Right atrium auricular region (tissue), 2 donors: ENCODE measurements around the gene NAT9. TPM values are rescaled to one million over a fixed set of nuclear protein-coding genes. Genes with fewer than 3 reads are reported as not detected.

ENCODE experiments used
- DNase-seq: peaks from one replicate; pipeline ENCODE4 v3.0.0-alpha.2; 2019; ENCODE audit warnings: low spot score
- H3K27ac ChIP-seq, 2 donors: fragments of 200-600 bp; sonication (generic); 1 replicate in 1 of 2; 2 replicates in 1 of 2; pipeline ENCODE4 v1.5.1; 2016 to 2019
- H3K27me3 ChIP-seq, 2 donors: fragments of 200-600 bp; sonication (generic); one replicate each; pipeline versions ENCODE4 v1.5.1 to v1.6.0; 2017 to 2019
- H3K36me3 ChIP-seq: fragments of 200-600 bp; sonication (generic); one replicate; pipeline ENCODE4 v1.5.1; 2016
- H3K4me1 ChIP-seq, 2 donors: fragments of 200-600 bp; sonication (generic); one replicate each; pipeline versions ENCODE4 v1.5.1 to v1.6.0; 2017 to 2019
- H3K4me3 ChIP-seq, 2 donors: fragments of 200-600 bp; sonication (generic); 1 replicate in 1 of 2; 2 replicates in 1 of 2; pipeline ENCODE4 v1.5.1; 2017 to 2019; ENCODE audit warnings: mild to moderate bottlenecking in 1 of 2, moderate library complexity in 1 of 2
- H3K9me3 ChIP-seq, 2 donors: fragments of 200-600 bp; sonication (generic); one replicate each; pipeline ENCODE4 v1.5.1; 2019
- total RNA-seq, 2 donors: library from RNA; depleted of rRNA; stranded (reverse); fragments of >200 nt; gene quantifications; one replicate each; pipeline ENCODE4 v1.1.0, GENCODE V29; 2016
- TF ChIP-seq, protein P1 (sequence below), 2 donors: fragments of 200-600 bp; sonication (generic); IDR thresholded peaks; one replicate each; pipeline ENCODE4 v1.5.1; 2019; ENCODE audit warnings: antibody characterized with exemption in 2 of 2

Gene NAT9
- total RNA-seq, 2 donors from 2014 or later: 16.2 to 18.7 TPM

DNA sequence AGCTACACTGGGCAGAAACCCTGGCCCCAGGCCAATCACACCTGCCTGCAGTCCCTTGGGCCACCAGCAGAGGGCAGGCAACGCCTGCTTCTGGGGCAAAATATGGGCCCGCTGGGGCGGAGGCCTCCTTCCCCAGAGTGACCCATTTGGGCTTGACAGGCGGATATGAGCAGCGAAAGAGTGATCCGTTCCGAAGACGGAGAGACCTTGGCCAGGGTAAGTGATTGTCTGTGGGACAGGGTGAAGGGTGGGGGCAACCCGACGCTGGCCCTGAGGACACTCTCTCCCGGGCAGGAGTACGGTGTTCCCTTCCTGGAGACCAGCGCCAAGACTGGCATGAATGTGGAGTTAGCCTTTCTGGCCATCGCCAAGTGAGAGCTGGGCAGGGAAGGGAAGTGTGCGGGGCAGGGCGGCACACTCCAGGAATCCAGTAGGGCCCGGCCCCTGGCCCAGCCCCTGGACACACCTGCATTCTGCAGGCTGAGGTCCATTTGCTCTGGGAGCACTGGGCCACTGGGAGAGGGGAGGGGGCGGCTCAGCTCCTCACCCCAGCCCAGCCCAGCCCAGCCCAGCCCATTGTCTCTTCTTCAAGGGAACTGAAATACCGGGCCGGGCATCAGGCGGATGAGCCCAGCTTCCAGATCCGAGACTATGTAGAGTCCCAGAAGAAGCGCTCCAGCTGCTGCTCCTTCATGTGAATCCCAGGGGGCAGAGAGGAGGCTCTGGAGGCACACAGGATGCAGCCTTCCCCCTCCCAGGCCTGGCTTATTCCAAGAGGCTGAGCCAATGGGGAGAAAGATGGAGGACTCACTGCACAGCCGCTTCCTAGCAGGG lies 31.2 kb downstream of the NAT9 start:
- Histone ChIP-seq H3K27ac (peak overlapping the region; percentile 36 to 60), H3K9me3 (no peaks in the 10 kb centered on the region), H3K4me1 (peaks cover 0 to 34% of the 10 kb centered on the region in 2 donors), H3K27me3 (no peaks in the 10 kb centered on the region), H3K4me3 (peak overlapping the region in 1 of 2 donors; percentile 30), H3K36me3 (no peaks in the 10 kb centered on the region)
- peak; percentile 95 for DNase-seq
- TF ChIP-seq, protein P1, sequence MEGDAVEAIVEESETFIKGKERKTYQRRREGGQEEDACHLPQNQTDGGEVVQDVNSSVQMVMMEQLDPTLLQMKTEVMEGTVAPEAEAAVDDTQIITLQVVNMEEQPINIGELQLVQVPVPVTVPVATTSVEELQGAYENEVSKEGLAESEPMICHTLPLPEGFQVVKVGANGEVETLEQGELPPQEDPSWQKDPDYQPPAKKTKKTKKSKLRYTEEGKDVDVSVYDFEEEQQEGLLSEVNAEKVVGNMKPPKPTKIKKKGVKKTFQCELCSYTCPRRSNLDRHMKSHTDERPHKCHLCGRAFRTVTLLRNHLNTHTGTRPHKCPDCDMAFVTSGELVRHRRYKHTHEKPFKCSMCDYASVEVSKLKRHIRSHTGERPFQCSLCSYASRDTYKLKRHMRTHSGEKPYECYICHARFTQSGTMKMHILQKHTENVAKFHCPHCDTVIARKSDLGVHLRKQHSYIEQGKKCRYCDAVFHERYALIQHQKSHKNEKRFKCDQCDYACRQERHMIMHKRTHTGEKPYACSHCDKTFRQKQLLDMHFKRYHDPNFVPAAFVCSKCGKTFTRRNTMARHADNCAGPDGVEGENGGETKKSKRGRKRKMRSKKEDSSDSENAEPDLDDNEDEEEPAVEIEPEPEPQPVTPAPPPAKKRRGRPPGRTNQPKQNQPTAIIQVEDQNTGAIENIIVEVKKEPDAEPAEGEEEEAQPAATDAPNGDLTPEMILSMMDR (IDR thresholded peaks at IDR 0.05): peak; percentile 100

DNA sequence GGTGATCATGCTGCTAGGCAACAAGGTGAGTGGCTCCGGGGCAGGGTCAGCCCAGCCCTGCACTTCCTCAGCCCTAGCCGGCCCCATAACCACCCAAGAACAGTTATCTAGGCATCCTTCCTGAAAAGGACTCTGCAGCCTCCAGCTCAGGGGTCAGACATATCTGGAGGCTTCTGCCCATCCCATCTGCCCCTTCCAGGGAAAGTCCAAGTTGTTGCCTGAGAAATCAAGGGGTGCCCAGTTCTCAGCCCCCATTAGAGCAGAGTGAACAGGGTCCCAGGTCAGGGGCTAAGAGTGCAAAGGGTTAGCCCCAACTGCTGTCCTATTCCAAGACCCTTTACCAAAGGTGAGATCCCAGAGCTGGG lies 31.8 kb downstream of the NAT9 start:
- no peaks in the 10 kb centered on the region for H3K9me3 ChIP-seq
- H3K27ac ChIP-seq: no peak overlapping the region
- H3K4me1 ChIP-seq: peaks cover 0 to 28% of the 10 kb centered on the region in 2 donors
- DNase-seq: no peak
- H3K4me3 ChIP-seq: no peak overlapping the region
- H3K27me3 ChIP-seq: peaks cover 0 to under 1% of the 10 kb centered on the region in 2 donors
- H3K36me3 ChIP-seq: no peaks in the 10 kb centered on the region
- TF ChIP-seq, protein P1 (IDR thresholded peaks at IDR 0.05): no peak

DNA sequence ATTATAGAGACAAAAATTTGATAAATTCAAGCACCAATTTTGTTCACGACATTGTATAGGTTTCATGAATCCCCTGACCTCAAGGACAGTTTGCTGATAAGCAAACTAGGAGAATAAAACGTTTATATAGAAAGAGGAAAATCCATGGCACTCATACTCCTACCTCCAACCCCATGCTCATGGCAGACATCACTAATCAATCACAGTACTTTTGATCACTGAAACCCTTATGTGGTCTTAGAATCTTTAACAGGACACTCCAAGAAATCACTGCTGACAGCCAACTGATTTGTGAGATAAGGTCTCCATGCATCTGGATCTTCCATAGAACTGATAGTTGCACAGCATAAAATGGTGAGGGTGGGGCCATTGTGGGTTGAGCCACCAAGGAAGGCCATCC lies 32.4 kb downstream of the NAT9 start:
- no peak for DNase-seq
- H3K27ac ChIP-seq: no peak overlapping the region
- no peaks in the 10 kb centered on the region for H3K9me3 ChIP-seq
- H3K36me3 ChIP-seq: no peaks in the 10 kb centered on the region
- H3K4me1 ChIP-seq: peaks cover 0 to 23% of the 10 kb centered on the region in 2 donors
- TF ChIP-seq, protein P1 (IDR thresholded peaks at IDR 0.05): no peak
- peaks cover 0 to 4% of the 10 kb centered on the region in 2 donors for H3K27me3 ChIP-seq
- H3K4me3 ChIP-seq: no peak overlapping the region

DNA sequence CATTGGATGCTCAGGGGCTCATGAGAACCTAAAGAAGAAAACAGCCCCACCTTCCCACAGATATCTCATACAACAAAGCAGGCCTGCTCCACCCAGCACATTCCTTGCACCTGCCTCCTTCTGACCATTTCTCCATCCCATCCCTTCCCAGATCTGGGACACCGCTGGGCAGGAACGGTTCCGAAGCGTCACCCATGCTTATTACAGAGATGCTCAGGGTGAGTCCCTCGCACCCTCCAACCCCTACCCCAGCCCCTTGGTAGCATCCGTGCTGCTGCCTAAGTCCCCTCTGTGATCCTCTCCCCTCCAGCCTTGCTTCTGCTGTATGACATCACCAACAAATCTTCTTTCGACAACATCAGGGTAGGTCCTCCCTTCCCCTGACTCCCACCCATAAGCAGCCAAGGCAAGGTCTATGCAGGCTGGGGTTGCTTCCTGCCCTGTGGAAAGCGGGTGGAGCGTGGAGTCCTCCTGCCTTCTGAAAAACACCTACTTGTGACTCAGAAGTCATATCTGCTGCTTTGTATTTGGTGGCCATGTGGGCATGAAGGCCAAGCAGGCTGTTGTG lies 33.1 kb downstream of the NAT9 start:
- Histone ChIP-seq H3K4me1 (peaks cover 0 to 30% of the 10 kb centered on the region in 2 donors), H3K27me3 (peaks cover 4 to 8% of the 10 kb centered on the region in 2 donors), H3K36me3 (no peaks in the 10 kb centered on the region), H3K27ac (no peak overlapping the region), H3K4me3 (no peak overlapping the region), H3K9me3 (no peaks in the 10 kb centered on the region)
- no peak for DNase-seq
- TF ChIP-seq, protein P1 (IDR thresholded peaks at IDR 0.05): no peak

DNA sequence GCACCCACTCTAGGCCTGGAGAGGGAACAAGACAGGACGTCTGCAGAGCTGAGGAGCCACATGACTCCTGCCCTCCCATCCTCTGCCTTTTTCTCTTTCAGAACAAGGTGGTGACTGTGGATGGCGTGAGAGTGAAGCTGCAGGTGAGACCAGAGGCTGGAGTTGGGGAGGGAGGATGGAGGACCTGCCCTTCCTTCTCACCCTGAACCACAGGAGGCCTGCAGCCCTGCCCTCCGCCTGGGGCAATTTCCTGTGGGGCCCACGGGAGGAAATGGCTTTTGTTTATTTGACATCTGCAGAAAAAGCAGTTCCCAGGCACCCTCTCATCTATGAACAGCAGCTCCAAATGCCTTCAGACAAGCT lies 34.0 kb downstream of the NAT9 start:
- peaks cover 0 to 30% of the 10 kb centered on the region in 2 donors for H3K4me1 ChIP-seq

More for the DNA sequence above, 34.0 kb downstream of the NAT9 start:
- no peak overlapping the region for H3K4me3 ChIP-seq
- no peaks in the 10 kb centered on the region for H3K36me3 ChIP-seq
- no peak overlapping the region for H3K27ac ChIP-seq
- DNase-seq: no peak
- H3K27me3 ChIP-seq: peaks cover 8 to 13% of the 10 kb centered on the region in 2 donors
- no peaks in the 10 kb centered on the region for H3K9me3 ChIP-seq
- TF ChIP-seq, protein P1 (IDR thresholded peaks at IDR 0.05): no peak
